ENCODE data around the gene KRT76.
"Not testable (repeated sequence)": the region's sequence is repeated elsewhere in the genome, so short reads cannot be mapped to it uniquely, and the experiment has no call there.

The KRT76 gene

GRCh38 chr12:52750532-52750931, 26.6 kb downstream of the KRT76 start:
- not testable (repeated sequence) for H4K91ac ChIP-seq (ENCODE audit: low read depth, low read length, poor library complexity); H3K9me3 ChIP-seq (replicated peaks in 1 of 2; ENCODE audit: control insufficient read depth in 2 of 2, insufficient read depth in 1 of 2, low read depth in 1 of 2, low read length in 2 of 2); H4K8ac ChIP-seq (ENCODE audit: low read depth, low read length); H3K36me3 ChIP-seq (replicated peaks in 1 of 2; ENCODE audit: control insufficient read depth in 2 of 2, insufficient read depth in 2 of 2, low read length in 2 of 2); H3K9ac ChIP-seq (ENCODE audit: low read depth, low read length, poor library complexity); H3K4me3 ChIP-seq (ENCODE audit: low read length in 2 of 2); DNase-seq (ENCODE audit: low spot score); H3K14ac ChIP-seq (ENCODE audit: low read length); H2BK120ac ChIP-seq (ENCODE audit: low read depth, low read length); H3K27ac ChIP-seq (replicated peaks; ENCODE audit: low read length); H3K4ac ChIP-seq (ENCODE audit: low read length); H2BK12ac ChIP-seq (ENCODE audit: low read length); H2AFZ ChIP-seq (ENCODE audit: low read length); H2BK15ac ChIP-seq (ENCODE audit: low read length); H3K4me1 ChIP-seq (ENCODE audit: control insufficient read depth in 2 of 2, insufficient read depth in 1 of 2, low read depth in 1 of 2, low read length in 2 of 2); H2BK5ac ChIP-seq (ENCODE audit: low read length); H3K27me3 ChIP-seq (ENCODE audit: control insufficient read depth in 3 of 3, insufficient read depth in 3 of 3, low read depth in 1 of 3, low read length in 3 of 3); H3K23ac ChIP-seq (ENCODE audit: low read depth, low read length, poor library complexity); H3K4me2 ChIP-seq (ENCODE audit: insufficient read depth, low read length, poor library complexity, severe bottlenecking); H3K18ac ChIP-seq (ENCODE audit: low read length); H2AK5ac ChIP-seq (ENCODE audit: low read depth, low read length); H3K79me1 ChIP-seq (ENCODE audit: low read depth, low read length)
- no CpG with 5 or more reads among the region's 3 CpGs for WGBS, 2 donors (ENCODE audit: extremely low coverage in 2 of 2, insufficient read length in 2 of 2, insufficient replicate concordance in 1 of 2)

- peaks cover 0 to 2% of the 10 kb centered on the region in 2 donors for H3K9me3 ChIP-seq (replicated peaks in 1 of 2; ENCODE audit: control insufficient read depth in 2 of 2, insufficient read depth in 1 of 2, low read depth in 1 of 2, low read length in 2 of 2)
- WGBS, 2 donors (ENCODE audit: extremely low coverage in 2 of 2, insufficient read length in 2 of 2, insufficient replicate concordance in 1 of 2): no CpG with 5 or more reads among the region's 3 CpGs
- no peak overlapping the region for H2AK5ac ChIP-seq (ENCODE audit: low read depth, low read length)
- H4K91ac ChIP-seq (ENCODE audit: low read depth, low read length, poor library complexity): no peak overlapping the region
- no peak overlapping the region for H3K4ac ChIP-seq (ENCODE audit: low read length)
- no peaks in the 10 kb centered on the region for H3K36me3 ChIP-seq (replicated peaks in 1 of 2; ENCODE audit: control insufficient read depth in 2 of 2, insufficient read depth in 2 of 2, low read length in 2 of 2)
- no peak overlapping the region for H2BK5ac ChIP-seq (ENCODE audit: low read length)
- H3K9ac ChIP-seq (ENCODE audit: low read depth, low read length, poor library complexity): no peak overlapping the region
- H3K27ac ChIP-seq (replicated peaks; ENCODE audit: low read length): no peak overlapping the region
- H3K4me1 ChIP-seq (ENCODE audit: control insufficient read depth in 2 of 2, insufficient read depth in 1 of 2, low read depth in 1 of 2, low read length in 2 of 2): no peaks in the 10 kb centered on the region
- no peak overlapping the region for H4K8ac ChIP-seq (ENCODE audit: low read depth, low read length)
- H3K18ac ChIP-seq (ENCODE audit: low read length): no peak overlapping the region
- no peak overlapping the region for H3K4me2 ChIP-seq (ENCODE audit: insufficient read depth, low read length, poor library complexity, severe bottlenecking)
- no peak for DNase-seq (ENCODE audit: low spot score)
- H3K23ac ChIP-seq (ENCODE audit: low read depth, low read length, poor library complexity): no peak overlapping the region
- H2BK15ac ChIP-seq (ENCODE audit: low read length): no peak overlapping the region
- H2AFZ ChIP-seq (ENCODE audit: low read length): no peak overlapping the region
- H2BK120ac ChIP-seq (ENCODE audit: low read depth, low read length): no peak overlapping the region
- H3K27me3 ChIP-seq (ENCODE audit: control insufficient read depth in 3 of 3, insufficient read depth in 3 of 3, low read depth in 1 of 3, low read length in 3 of 3): no peaks in the 10 kb centered on the region
- H2BK12ac ChIP-seq (ENCODE audit: low read length): no peak overlapping the region
- no peak overlapping the region for H3K4me3 ChIP-seq (ENCODE audit: low read length in 2 of 2)
- H3K79me1 ChIP-seq (ENCODE audit: low read depth, low read length): no peaks in the 10 kb centered on the region
- H3K14ac ChIP-seq (ENCODE audit: low read length): no peak overlapping the region
These were observed 27.3 kb downstream of the KRT76 start for GRCh38 chr12:52749827-52750226.

GRCh38 chr12:52748578-52748977, 28.6 kb downstream of the KRT76 start:
- Histone ChIP-seq H3K9ac (ENCODE audit: low read depth, low read length, poor library complexity) (no peak overlapping the region), H3K36me3 (replicated peaks in 1 of 2; ENCODE audit: control insufficient read depth in 2 of 2, insufficient read depth in 2 of 2, low read length in 2 of 2) (no peaks in the 10 kb centered on the region), H3K14ac (ENCODE audit: low read length) (no peak overlapping the region), H2BK15ac (ENCODE audit: low read length) (no peak overlapping the region), H2BK5ac (ENCODE audit: low read length) (no peak overlapping the region), H3K79me1 (ENCODE audit: low read depth, low read length) (no peaks in the 10 kb centered on the region), H3K9me3 (replicated peaks in 1 of 2; ENCODE audit: control insufficient read depth in 2 of 2, insufficient read depth in 1 of 2, low read depth in 1 of 2, low read length in 2 of 2) (peaks cover 0 to 2% of the 10 kb centered on the region in 2 donors), H2AK5ac (ENCODE audit: low read depth, low read length) (no peak overlapping the region), H3K4me3 (ENCODE audit: low read length in 2 of 2) (no peak overlapping the region), H3K27ac (replicated peaks; ENCODE audit: low read length) (no peak overlapping the region), H3K4me1 (ENCODE audit: control insufficient read depth in 2 of 2, insufficient read depth in 1 of 2, low read depth in 1 of 2, low read length in 2 of 2) (no peaks in the 10 kb centered on the region), H3K27me3 (ENCODE audit: control insufficient read depth in 3 of 3, insufficient read depth in 3 of 3, low read depth in 1 of 3, low read length in 3 of 3) (no peaks in the 10 kb centered on the region), H3K4me2 (ENCODE audit: insufficient read depth, low read length, poor library complexity, severe bottlenecking) (no peak overlapping the region), H4K8ac (ENCODE audit: low read depth, low read length) (no peak overlapping the region), H2BK120ac (ENCODE audit: low read depth, low read length) (no peak overlapping the region), H4K91ac (ENCODE audit: low read depth, low read length, poor library complexity) (no peak overlapping the region), H2BK12ac (ENCODE audit: low read length) (no peak overlapping the region), H3K4ac (ENCODE audit: low read length) (no peak overlapping the region), H3K18ac (ENCODE audit: low read length) (no peak overlapping the region), H3K23ac (ENCODE audit: low read depth, low read length, poor library complexity) (no peak overlapping the region), H2AFZ (ENCODE audit: low read length) (no peak overlapping the region)
- no peak for DNase-seq (ENCODE audit: low spot score)
- no CpG with 5 or more reads among the region's 14 CpGs for WGBS, 2 donors (ENCODE audit: extremely low coverage in 2 of 2, insufficient read length in 2 of 2, insufficient replicate concordance in 1 of 2)

- Histone ChIP-seq H3K23ac (ENCODE audit: low read depth, low read length, poor library complexity) (no peak overlapping the region), H3K18ac (ENCODE audit: low read length) (no peak overlapping the region), H2BK12ac (ENCODE audit: low read length) (no peak overlapping the region), H3K27me3 (ENCODE audit: control insufficient read depth in 3 of 3, insufficient read depth in 3 of 3, low read depth in 1 of 3, low read length in 3 of 3) (no peaks in the 10 kb centered on the region), H2BK5ac (ENCODE audit: low read length) (no peak overlapping the region), H3K9ac (ENCODE audit: low read depth, low read length, poor library complexity) (no peak overlapping the region), H3K4me2 (ENCODE audit: insufficient read depth, low read length, poor library complexity, severe bottlenecking) (no peak overlapping the region), H3K4me3 (ENCODE audit: low read length in 2 of 2) (no peak overlapping the region), H3K79me1 (ENCODE audit: low read depth, low read length) (no peaks in the 10 kb centered on the region), H3K9me3 (replicated peaks in 1 of 2; ENCODE audit: control insufficient read depth in 2 of 2, insufficient read depth in 1 of 2, low read depth in 1 of 2, low read length in 2 of 2) (no peaks in the 10 kb centered on the region), H3K27ac (replicated peaks; ENCODE audit: low read length) (no peak overlapping the region), H3K14ac (ENCODE audit: low read length) (no peak overlapping the region), H3K36me3 (replicated peaks in 1 of 2; ENCODE audit: control insufficient read depth in 2 of 2, insufficient read depth in 2 of 2, low read length in 2 of 2) (no peaks in the 10 kb centered on the region), H3K4me1 (ENCODE audit: control insufficient read depth in 2 of 2, insufficient read depth in 1 of 2, low read depth in 1 of 2, low read length in 2 of 2) (no peaks in the 10 kb centered on the region), H2AK5ac (ENCODE audit: low read depth, low read length) (no peak overlapping the region), H4K91ac (ENCODE audit: low read depth, low read length, poor library complexity) (no peak overlapping the region), H2BK120ac (ENCODE audit: low read depth, low read length) (no peak overlapping the region), H3K4ac (ENCODE audit: low read length) (no peak overlapping the region), H2BK15ac (ENCODE audit: low read length) (no peak overlapping the region), H4K8ac (ENCODE audit: low read depth, low read length) (no peak overlapping the region), H2AFZ (ENCODE audit: low read length) (no peak overlapping the region)
- no peak for DNase-seq (ENCODE audit: low spot score)
- no CpG with 5 or more reads among the region's 5 CpGs for WGBS, 2 donors (ENCODE audit: extremely low coverage in 2 of 2, insufficient read length in 2 of 2, insufficient replicate concordance in 1 of 2)
These were observed 31.6 kb downstream of the KRT76 start for GRCh38 chr12:52745554-52745953.

Measured in neuronal stem cell (in vitro differentiated cells).